Testis (tissue), 3 donors: Measurements from ENCODE around the gene SHLD2. TPM values are rescaled to one million over a fixed set of nuclear protein-coding genes. Genes with fewer than 3 reads are reported as not detected.
"Not testable (repeated sequence)": the region's sequence is repeated elsewhere in the genome, so short reads cannot be mapped to it uniquely, and the experiment has no call there.

Experiments
- DNase-seq: peaks from one replicate; pipeline ENCODE4 v3.0.0-alpha.2; 2019
- H3K27ac ChIP-seq, 2 donors: fragments of 200-600 bp; sonication (generic); one replicate each; pipeline ENCODE4 v1.5.1; 2019
- H3K27me3 ChIP-seq: fragments of 200-600 bp; sonication (generic); one replicate; pipeline ENCODE4 v1.5.1; 2019
- H3K36me3 ChIP-seq: fragments of 200-600 bp; sonication (generic); one replicate; pipeline ENCODE4 v1.5.1; 2017; ENCODE audit warnings: low read depth; ENCODE audit errors: missing control alignments
- H3K4me1 ChIP-seq: fragments of 200-600 bp; sonication (generic); one replicate; pipeline ENCODE4 v1.5.1; 2019
- H3K4me3 ChIP-seq, 2 donors: fragments of 200-600 bp; sonication (generic); one replicate each; pipeline ENCODE4 v1.5.1; 2017 to 2019
- H3K9me3 ChIP-seq: fragments of 200-600 bp; sonication (generic); one replicate; pipeline ENCODE4 v1.5.1; 2017
- WGBS, 2 donors: methylation state at CpG; one replicate each; pipeline ENCODE4 v1.1.5; 2018; 5-methylcytosine and 5-hydroxymethylcytosine counted together
- intact Hi-C: fragments of 100-400 bp; cut with DNase I; formaldehyde crosslinking; loops from one replicate; pipeline ENCODE4 v1.15.1; 2023; ENCODE audit warnings: low total_unique reads
- polyA plus RNA-seq: library from polyadenylated mRNA; stranded (reverse); fragments of 350-450 nt; fragmentation: Illumina TruSeq; extraction: RNeasy Lipid Tissue Mini Kit (QIAGEN cat#74804); gene quantifications from one replicate; pipeline ENCODE4 v1.2.3, GENCODE V29; 2014; ENCODE audit warnings: low read depth, low replicate concordance; ENCODE audit not compliant: insufficient read depth
- total RNA-seq, 2 donors: library from RNA; depleted of rRNA; stranded (reverse); fragments of >200 nt; gene quantifications; one replicate each; pipeline ENCODE4 v1.2.3, GENCODE V29; 2016

SHLD2 gene
- total and polyA plus RNA-seq, 3 donors from 2014 or later: 12.9 to 19.1 (median 16.9) TPM

DNA sequence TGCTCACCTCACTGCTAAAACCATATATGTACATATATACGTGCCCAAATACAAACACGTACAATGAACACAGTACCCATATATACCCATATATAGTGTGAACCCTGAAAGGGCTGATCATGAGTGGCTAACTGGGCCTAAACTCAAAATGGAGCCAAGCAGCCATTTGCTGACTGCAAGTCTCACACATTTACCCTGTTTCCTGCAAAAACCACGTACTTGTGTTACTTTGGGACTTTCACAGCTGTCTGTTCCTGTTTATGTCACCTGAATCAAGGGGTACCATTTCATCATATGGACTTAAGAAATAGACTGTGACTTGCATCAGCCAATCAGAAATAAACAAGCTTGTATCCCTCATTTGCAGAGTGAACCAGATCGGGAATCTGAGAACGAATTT, 124.4 kb downstream of the SHLD2 start:
- WGBS, 2 donors: 83% methylated on average over 1 of the region's 5 CpGs; no CpG with 5 or more reads in 1 of the 2 donors
- H3K9me3 ChIP-seq, H3K4me3 ChIP-seq, intact Hi-C loops, H3K27ac ChIP-seq, H3K4me1 ChIP-seq, H3K36me3 ChIP-seq, DNase-seq, H3K27me3 ChIP-seq: not testable (repeated sequence)

DNA sequence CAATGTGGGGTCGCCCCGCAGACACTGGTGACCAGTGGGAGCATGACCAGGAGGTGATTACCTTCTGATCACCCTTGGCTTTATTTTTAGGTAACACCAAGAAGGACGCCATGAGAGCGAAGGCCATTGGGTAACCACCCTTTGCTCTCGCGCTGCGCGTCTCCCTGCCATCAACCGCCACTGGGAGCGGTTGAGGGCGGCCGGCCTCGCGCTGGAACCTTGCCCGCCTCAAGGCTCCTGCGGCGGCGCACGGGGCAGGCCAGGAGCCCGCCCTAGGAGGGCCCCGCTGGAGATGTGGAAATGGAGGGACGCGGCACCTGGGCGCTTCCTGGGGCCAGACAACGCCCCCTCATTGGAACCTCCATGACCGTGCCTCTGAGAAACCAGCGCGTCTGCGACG, 127.8 kb downstream of the SHLD2 start:
- H3K36me3 ChIP-seq, H3K4me3 ChIP-seq, H3K27ac ChIP-seq, H3K27me3 ChIP-seq, H3K9me3 ChIP-seq, H3K4me1 ChIP-seq, DNase-seq, intact Hi-C loops: not testable (repeated sequence)
- 92 to 94% methylated on average over 8 to 22 of the region's 30 CpGs for WGBS, 2 donors

- H3K27me3 ChIP-seq, H3K27ac ChIP-seq, intact Hi-C loops, H3K36me3 ChIP-seq, H3K9me3 ChIP-seq, H3K4me1 ChIP-seq, H3K4me3 ChIP-seq, DNase-seq: not testable (repeated sequence)
- no CpG with 5 or more reads among the region's 3 CpGs for WGBS, 2 donors
Observed at GRCh38 chr10:87225148-87225547, 130.1 kb downstream of the SHLD2 start, which contains the start of gene NUTM2A. NUTM2A (plus strand) TSS chr10:87225448; CDS start chr10:87225831, 383 bp downstream.

DNA sequence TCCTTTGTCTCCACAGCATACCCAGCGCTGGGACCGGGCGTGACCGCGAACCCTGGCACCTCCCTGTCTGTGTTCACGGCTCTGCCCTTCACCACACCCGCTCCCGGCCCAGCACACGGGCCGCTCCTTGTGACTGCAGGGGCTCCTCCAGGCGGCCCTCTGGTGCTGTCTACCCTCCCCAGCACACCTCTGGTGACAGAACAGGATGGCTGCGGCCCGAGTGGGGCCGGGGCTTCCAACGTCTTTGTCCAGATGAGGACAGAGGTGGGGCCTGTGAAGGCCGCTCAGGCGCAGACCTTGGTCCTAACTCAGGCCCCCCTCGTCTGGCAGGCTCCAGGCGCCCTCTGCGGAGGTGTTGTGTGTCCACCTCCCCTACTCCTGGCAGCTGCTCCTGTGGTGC, 133.2 kb downstream of the SHLD2 start:
- H3K27ac ChIP-seq, H3K4me3 ChIP-seq, H3K4me1 ChIP-seq, intact Hi-C loops, H3K9me3 ChIP-seq, DNase-seq, H3K27me3 ChIP-seq, H3K36me3 ChIP-seq: not testable (repeated sequence)
- 94% methylated on average over 8 of the region's 20 CpGs; no CpG with 5 or more reads in 1 of the 2 donors for WGBS, 2 donors

GRCh38 chr10:87229211-87229610, 134.2 kb downstream of the SHLD2 start:
- H3K27me3 ChIP-seq, H3K4me3 ChIP-seq, H3K4me1 ChIP-seq, H3K27ac ChIP-seq, H3K36me3 ChIP-seq, DNase-seq, H3K9me3 ChIP-seq, intact Hi-C loops: not testable (repeated sequence)
- WGBS, 2 donors: 94 to 99% methylated on average over 7 to 9 of the region's 9 CpGs

GRCh38 chr10:87234854-87235253, 139.8 kb downstream of the SHLD2 start:
- H3K27ac ChIP-seq, H3K36me3 ChIP-seq, H3K4me1 ChIP-seq, intact Hi-C loops, H3K27me3 ChIP-seq, DNase-seq, H3K4me3 ChIP-seq, H3K9me3 ChIP-seq: not testable (repeated sequence)
- WGBS, 2 donors: 54% methylated on average over 2 of the region's 7 CpGs; no CpG with 5 or more reads in 1 of the 2 donors

- H3K27ac ChIP-seq, H3K4me1 ChIP-seq, H3K36me3 ChIP-seq, H3K9me3 ChIP-seq, DNase-seq, intact Hi-C loops, H3K4me3 ChIP-seq, H3K27me3 ChIP-seq: not testable (repeated sequence)
- 84 to 100% methylated on average over 3 of the region's 5 CpGs for WGBS, 2 donors
Observed at GRCh38 chr10:87237244-87237643, 142.2 kb downstream of the SHLD2 start.

- H3K27ac ChIP-seq, intact Hi-C loops, H3K4me1 ChIP-seq, H3K9me3 ChIP-seq, H3K4me3 ChIP-seq, H3K36me3 ChIP-seq, H3K27me3 ChIP-seq, DNase-seq: not testable (repeated sequence)
- WGBS, 2 donors: 69 to 70% methylated on average over 2 of the region's 6 CpGs
Observed at GRCh38 chr10:87239346-87239808, 144.4 kb downstream of the SHLD2 start.

Other genes starting within 250 kb of the SHLD2 start
- 10 to 100 TPM; 14.9 to 19.1 TPM for gene MMRN2, start 137.6 kb upstream of the SHLD2 start, total RNA-seq
- 21.2 TPM for gene MMRN2, start 137.6 kb upstream of the SHLD2 start, polyA plus RNA-seq
- 1 to 10 TPM; 8.3 to 8.9 TPM for gene SNCG, start 136.6 kb upstream of the SHLD2 start, total RNA-seq
- 30.3 TPM for gene SNCG, start 136.6 kb upstream of the SHLD2 start, polyA plus RNA-seq
- gene ADIRF, start 126.7 kb upstream of the SHLD2 start, total RNA-seq: 10 to 100 TPM; 21.4 to 35.0 TPM
- 85.6 TPM for gene ADIRF, start 126.7 kb upstream of the SHLD2 start, polyA plus RNA-seq
- not detected for gene FAM25A, start 74.9 kb upstream of the SHLD2 start, total RNA-seq
- not detected for gene FAM25A, start 74.9 kb upstream of the SHLD2 start, polyA plus RNA-seq
- gene GLUD1, start 363 bp upstream of the SHLD2 start, total RNA-seq: 10 to 100 TPM; 62.5 to 64.4 TPM
- 51.9 TPM for gene GLUD1, start 363 bp upstream of the SHLD2 start, polyA plus RNA-seq
- gene NUTM2A, start 130.2 kb downstream of the SHLD2 start, total RNA-seq: 1 to 10 TPM; 6.1 to 7.6 TPM
- 4.2 TPM for gene NUTM2A, start 130.2 kb downstream of the SHLD2 start, polyA plus RNA-seq